ENCODE data around the gene CC2D1A.

CC2D1A gene

DNA sequence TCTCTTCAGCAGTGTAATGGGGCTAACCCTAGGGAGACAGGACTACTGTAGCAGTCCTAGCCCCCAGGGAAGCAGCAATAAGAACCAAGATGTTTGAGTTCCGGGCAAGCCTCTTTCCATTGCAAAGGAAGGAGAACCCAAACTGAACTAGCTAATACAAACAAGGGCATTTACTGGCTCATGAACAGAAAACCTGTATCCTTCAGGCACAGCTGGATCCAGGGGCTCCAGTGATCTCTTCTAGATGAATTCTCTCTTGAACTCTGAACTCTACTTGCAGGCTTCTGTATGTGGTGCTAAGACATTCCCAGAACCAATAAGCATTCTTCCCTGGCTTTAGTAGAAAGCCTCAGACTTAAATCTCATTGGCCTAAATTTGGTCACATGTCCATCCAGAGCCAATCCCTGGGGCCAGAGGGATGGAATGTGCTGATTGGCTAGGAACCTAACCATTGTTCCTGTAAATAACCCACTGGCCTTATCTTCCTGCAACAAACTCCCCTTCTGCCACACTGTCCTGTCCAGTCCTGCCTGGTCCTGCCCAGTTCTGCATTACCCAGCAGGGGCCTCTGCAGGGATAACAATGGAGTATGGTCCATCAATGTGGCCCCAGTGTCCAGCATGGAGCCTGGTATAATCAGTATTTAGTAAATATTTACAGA is 36.2 kb downstream of the CC2D1A start:
- no peak for DNase-seq

DNA sequence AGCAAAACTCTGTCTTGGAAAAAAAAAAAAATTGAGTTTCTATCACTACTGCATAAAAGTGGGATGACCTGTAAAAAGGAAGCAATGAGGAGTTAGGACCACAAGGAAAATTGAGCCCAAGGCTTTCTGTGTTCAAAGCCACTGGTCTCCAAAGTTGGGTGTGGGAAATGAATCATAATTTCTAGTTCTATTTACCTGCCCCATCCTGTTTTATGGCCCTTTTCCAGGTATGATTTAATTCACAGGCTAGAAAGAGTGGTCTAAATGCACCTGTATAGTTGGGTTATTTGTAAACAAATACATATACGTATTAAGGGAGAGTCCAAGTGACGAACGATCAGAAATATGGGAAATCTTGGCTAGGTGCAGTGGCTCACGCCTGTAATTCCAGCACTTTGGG is 40.4 kb downstream of the CC2D1A start:
- DNase-seq = no peak

GRCh38 chr19:13951043-13951442 is 45.0 kb downstream of the CC2D1A start:
- DNase-seq = no peak

- DNase-seq = no peak
These were observed 45.8 kb downstream of the CC2D1A start for GRCh38 chr19:13951799-13952153.

GRCh38 chr19:13952154-13952930 is 46.3 kb downstream of the CC2D1A start, which contains the start of gene DCAF15:
Gene DCAF15 (plus strand): TSS chr19:13952509. CDS start chr19:13952513, 4 bp downstream.
- peak; percentile 99 to 100 for DNase-seq

DNA sequence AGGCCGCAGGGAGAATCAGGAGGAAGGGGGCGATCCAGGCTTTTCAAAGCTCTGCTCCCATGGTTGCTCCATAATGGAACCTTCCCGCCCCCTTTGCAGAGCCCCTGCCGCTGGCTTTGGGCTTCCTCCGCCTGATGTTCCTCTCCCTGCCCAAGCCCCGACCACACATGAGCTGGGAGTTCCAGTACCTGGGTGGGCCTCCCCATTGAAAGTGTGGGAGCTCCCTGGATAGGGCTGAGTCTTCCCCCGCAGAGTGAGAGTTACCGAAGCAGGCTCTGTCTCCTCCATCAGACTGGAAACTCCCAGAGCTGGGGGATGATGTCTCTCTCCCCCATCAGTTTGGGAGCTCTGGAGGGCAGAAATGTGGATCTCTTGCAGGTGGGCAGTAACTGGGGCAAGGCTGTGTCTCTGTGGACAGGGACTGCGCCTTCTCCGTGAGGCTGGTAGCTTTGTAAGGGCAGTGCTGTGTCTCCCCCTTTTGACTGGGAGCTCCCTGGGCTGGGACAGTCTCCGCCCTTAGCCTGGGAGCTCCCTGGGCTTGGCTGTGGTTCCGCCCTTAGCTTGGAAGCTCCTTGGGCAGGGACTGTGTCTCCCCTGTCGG is 47.0 kb downstream of the CC2D1A start:
- DNase-seq = peak; percentile 32 to 35

GRCh38 chr19:13954185-13954584 is 48.2 kb downstream of the CC2D1A start:
- DNase-seq = no peak

DNA sequence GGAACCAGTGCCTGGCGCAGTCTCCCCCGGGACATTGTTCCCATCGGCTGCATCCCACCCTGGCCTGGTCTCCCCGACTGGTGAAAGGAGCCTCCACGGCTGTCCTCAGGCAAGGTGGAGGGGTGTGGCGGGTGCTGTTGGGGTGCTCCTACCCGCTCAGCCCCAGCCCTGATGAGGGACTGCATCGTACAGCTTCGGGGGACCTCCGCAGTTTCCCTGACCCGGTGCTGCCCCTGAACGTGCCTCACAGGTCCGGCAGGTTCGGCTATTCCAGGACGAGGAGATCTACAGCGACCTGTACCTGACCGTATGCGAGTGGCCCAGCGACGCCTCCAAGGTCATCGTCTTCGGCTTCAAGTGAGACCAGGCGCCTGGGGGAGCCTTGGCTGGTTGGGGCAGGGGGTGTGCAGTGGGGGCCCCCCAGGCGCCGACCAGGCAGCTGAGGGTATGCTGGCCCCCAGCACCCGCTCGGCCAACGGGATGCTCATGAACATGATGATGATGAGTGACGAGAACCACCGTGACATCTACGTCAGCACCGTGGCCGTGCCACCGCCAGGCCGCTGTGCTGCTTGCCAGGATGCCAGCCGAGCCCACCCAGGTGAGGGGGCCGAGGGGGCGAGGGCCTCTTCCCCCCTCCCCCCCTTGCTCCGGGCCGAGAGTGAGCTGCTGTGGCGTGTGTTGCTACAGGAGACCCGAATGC is 49.8 kb downstream of the CC2D1A start:
- no peak for DNase-seq

DNA sequence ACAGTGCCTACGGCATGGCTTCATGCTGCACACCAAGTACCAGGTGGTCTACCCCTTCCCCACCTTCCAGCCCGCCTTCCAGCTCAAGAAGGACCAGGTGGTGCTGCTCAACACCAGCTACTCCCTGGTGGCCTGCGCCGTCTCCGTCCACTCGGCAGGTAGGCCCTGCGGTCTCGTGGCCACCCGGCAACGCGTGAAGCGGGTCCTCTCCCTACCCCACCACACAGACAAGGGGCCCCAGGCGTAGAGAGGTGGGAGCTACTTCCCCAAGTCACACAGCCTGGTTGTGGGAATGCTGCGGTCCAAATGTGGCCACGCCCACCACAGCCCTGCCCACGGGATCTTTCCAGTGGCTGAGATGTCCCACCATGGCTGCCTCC is 50.4 kb downstream of the CC2D1A start:
- DNase-seq = no peak

DNA sequence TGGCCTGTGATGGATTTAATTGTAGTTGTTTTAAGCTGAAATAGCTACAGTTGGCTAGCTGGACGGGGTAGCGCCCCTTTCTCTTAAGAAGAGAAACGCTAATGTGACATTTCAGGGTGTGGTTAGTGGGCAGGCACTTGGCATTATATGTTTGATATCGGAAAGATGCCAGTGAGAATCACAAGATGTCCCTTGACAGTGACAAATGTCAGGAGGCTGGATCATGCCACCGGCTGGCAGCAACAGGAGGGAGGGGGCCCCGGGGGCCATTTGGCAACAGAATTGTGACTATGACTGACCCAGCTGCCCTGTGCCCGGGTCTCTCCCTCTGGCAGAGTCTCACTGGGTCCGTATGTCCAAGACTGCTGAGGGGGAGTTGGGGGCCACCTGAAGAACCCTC is 51.0 kb downstream of the CC2D1A start:
- no peak for DNase-seq

DNA sequence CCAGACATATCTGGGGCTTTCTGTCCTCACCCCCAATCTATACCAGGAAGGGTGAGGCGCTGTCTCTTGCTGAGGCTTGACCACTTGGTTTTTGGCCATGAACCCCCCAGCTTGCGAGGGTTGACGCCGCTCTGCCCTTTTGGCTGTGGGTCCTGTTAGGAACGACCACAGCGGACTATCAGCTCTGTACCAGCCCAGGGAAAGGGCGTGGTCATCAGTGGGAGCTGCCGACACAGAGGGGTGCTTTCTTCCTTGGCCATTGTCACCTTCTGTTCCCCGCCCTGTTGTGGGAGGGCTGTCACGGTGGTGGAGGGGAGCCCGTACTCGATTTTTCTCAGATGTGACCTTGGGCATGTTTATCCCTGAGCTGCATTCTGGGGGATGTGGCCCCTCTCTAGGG is 52.0 kb downstream of the CC2D1A start:
- DNase-seq = no peak

DNA sequence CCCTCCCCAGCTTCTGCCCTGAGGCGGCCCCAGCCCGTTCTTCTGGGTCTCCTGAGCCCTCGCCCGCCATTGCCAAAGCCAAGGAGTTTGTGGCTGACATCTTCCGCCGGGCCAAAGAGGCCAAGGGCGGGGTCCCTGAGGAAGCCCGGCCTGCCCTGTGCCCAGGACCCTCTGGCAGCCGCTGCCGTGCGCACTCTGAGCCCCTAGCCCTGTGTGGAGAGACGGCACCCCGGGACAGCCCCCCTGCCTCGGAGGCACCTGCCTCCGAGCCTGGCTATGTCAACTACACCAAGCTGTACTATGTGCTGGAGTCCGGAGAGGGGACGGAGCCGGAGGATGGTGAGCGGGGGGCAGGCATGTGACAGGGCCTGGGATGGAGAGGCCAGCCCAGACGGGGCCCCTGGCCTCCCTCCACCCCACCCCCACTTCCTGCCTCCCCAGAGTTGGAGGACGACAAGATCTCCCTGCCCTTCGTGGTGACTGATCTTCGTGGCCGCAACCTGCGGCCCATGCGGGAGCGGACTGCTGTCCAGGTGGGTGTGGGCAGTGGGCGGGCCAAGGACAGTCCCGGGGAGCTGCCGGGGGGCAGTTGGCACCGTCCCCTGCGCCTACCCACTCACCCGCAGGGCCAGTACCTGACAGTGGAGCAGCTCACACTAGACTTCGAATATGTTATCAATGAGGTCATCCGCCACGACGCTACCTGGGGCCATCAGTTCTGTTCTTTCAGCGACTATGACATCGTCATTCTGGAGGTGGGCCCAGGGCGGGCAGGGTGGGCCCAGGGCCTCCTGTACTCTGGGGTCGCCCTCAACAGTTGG is 53.4 kb downstream of the CC2D1A start:
- no peak for DNase-seq

GRCh38 chr19:13959962-13960862 is 54.2 kb downstream of the CC2D1A start:
- DNase-seq = peak in 1 of 2 donors; percentile 8

- DNase-seq = no peak
These were observed 55.1 kb downstream of the CC2D1A start for GRCh38 chr19:13960863-13961784.

DNA sequence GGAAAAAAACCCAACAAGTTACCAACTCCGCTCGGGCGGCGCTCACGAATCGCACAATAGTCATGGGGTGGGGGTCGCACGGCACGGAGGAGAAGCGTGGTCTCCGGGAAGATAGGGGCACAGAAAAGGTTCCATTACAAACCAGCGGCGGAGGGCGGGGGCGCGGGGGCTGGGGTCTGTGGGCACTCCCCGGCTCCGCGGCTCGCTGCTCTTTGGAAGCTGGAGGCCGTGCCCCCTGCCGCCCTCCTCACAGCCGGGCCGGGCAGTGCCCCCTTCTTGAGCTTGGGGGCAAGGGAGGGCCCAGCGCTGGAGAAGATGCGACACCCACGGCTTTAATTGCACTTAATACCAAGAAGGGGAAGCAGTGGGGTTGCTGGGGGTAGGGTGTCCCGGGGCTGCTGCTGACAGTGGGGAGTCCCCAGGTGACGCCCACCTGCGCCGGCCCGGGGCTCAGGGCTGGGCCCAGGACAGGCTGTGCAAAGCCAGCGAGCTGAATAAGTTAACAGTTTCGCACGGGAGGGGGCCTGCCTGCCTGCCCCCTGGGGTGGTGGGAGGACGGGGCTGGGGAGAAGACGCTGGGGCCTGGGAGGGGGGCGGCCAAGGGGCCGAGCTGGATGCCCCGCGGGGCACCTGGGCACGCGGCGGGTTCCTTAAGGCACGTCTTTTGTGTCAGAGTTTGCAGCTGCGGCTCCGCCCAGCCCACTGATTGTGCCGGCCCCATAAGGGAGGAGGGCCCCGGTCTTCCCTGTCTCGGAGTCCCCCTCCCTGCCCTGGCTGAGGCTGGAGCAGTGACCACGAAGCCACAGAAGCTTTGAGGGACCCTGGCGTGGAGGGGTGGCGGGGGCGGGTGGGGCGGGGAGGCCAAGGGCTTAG is 56.1 kb downstream of the CC2D1A start:
- no peak for DNase-seq

DNA sequence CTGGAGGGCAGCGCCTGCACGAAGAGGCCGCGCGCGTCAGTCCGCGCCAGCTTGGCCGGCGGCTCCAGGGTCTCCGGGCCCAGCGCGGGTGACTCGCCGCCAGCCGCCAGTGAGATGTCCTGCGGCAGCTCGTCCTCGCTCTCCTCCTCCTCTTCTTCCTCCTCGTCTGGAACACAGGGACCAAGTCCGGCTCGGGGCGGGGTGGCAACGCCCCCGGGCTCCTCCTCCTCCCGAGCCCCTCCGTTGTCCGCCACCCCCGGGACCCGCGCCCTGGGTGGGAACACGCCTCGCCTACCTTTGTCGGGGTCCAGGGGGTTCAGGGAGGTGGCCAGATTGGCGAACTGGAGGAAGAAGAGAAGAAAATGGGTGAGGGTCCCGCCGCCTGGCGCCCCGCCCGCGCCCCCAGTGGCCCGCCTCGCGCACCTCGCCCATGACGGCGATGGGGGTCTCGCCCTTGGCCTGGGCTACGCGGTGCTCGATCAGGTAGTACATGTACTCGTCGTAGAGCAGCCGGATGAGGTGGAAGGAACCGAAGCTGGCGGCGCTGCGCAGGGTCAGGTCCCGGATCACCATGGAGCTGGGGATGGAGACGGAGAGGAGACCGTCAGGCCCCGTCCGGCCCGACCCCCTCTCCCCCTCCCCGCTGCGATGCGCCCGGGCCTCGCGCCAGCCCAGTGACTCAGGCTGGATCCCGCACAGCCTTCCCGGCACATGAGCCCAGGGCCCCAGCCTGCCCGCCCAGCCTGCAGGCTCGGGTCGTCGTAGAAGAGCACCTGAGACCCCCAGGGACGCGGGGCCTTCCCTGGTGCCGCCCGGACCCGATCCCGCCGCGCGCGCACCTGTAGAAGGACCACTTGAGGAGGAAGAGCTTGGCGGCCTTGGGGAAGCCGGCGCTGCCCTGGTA is 57.0 kb downstream of the CC2D1A start:
- no peak for DNase-seq

DNA sequence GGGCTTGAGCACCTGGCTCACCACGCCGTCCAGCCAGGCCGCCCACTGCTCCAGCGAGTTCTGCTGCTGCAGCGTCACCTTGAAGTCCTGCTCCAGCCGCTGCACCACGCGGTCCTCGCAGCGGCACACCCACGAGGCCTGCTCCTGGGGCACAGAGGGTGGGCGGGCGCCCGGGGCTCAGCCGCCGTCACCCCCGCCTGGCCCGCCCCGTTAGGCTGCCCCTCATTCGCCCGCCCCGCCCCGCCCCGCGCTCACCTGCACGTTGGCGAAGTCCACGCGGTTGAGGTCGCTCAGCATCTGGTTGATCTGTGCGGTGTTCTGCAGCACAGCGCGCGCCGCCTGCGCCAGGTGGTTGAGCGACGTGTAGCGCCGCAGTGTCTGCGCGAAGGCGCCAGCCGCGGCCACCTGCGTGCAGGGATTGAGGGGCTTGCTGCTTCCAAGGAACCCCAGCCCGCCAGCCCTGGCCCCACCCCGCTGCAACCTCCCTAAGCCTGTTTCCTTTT is 57.7 kb downstream of the CC2D1A start:
- no peak for DNase-seq

DNA sequence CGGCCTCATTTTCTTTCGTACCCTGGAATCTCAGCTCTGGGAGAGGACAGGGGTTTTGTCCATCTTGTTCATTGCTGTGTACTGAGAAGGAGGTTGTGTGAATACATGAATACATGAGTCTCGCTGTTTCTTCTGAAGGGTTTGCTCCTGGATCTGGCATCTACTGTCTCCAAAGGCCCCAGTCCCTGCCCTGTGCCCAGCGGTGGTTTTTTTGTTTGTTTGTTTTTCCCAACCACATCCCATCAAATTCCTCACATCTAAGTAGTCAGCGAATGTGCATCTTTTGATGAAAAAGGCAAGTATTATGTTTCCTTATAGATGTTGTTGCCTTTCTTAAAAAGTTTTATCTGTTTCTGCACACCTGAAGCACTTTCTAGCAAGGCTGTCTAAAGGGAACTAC is 58.8 kb downstream of the CC2D1A start:
- DNase-seq = no peak

Data from inflammatory macrophage treated with lipopolysaccharide for 1 hour (primary cell).